Measurements from ENCODE around the gene GAS7. TPM values are rescaled to one million over a fixed set of nuclear protein-coding genes. Genes with fewer than 3 reads are reported as not detected.

The GAS7 gene
- total RNA-seq, 1 experiment from 2014 or later = 12.3 TPM

GRCh38 chr17:10229181-10229580 lies 30.8 kb upstream of the GAS7 start:
- Mint-ChIP-seq H3K4me3 (no peak overlapping the region), H3K9me3 (peaks cover 16% of the 10 kb centered on the region), H3K4me1 (no peaks in the 10 kb centered on the region), H3K27ac (no peak overlapping the region), H3K36me3 (peaks cover 3% of the 10 kb centered on the region; the same call in 1 of the 2 replicates), H3K27me3 (ENCODE audit: low read depth) (no peaks in the 10 kb centered on the region)
- POLR2A ChIA-PET = no interaction called here
- TF ChIP-seq, protein P1, sequence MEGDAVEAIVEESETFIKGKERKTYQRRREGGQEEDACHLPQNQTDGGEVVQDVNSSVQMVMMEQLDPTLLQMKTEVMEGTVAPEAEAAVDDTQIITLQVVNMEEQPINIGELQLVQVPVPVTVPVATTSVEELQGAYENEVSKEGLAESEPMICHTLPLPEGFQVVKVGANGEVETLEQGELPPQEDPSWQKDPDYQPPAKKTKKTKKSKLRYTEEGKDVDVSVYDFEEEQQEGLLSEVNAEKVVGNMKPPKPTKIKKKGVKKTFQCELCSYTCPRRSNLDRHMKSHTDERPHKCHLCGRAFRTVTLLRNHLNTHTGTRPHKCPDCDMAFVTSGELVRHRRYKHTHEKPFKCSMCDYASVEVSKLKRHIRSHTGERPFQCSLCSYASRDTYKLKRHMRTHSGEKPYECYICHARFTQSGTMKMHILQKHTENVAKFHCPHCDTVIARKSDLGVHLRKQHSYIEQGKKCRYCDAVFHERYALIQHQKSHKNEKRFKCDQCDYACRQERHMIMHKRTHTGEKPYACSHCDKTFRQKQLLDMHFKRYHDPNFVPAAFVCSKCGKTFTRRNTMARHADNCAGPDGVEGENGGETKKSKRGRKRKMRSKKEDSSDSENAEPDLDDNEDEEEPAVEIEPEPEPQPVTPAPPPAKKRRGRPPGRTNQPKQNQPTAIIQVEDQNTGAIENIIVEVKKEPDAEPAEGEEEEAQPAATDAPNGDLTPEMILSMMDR (IDR thresholded peaks at IDR 0.05) = no peak
- TF ChIP-seq, protein P2, sequence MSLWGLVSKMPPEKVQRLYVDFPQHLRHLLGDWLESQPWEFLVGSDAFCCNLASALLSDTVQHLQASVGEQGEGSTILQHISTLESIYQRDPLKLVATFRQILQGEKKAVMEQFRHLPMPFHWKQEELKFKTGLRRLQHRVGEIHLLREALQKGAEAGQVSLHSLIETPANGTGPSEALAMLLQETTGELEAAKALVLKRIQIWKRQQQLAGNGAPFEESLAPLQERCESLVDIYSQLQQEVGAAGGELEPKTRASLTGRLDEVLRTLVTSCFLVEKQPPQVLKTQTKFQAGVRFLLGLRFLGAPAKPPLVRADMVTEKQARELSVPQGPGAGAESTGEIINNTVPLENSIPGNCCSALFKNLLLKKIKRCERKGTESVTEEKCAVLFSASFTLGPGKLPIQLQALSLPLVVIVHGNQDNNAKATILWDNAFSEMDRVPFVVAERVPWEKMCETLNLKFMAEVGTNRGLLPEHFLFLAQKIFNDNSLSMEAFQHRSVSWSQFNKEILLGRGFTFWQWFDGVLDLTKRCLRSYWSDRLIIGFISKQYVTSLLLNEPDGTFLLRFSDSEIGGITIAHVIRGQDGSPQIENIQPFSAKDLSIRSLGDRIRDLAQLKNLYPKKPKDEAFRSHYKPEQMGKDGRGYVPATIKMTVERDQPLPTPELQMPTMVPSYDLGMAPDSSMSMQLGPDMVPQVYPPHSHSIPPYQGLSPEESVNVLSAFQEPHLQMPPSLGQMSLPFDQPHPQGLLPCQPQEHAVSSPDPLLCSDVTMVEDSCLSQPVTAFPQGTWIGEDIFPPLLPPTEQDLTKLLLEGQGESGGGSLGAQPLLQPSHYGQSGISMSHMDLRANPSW (CRISPR knock-in tag; conservative IDR thresholded peaks at IDR 0.05; ENCODE audit: low read depth) = no peak
- TF ChIP-seq NFE2L1 (CRISPR knock-in tag; IDR thresholded peaks at IDR 0.05) = no peak
- ATAC-seq (no peak), DNase-seq (ENCODE audit: low spot score) (no peak)
- CTCF ChIA-PET = interaction anchor here (0.8 kb wide), 1 partner anchor 20 kb away, joined by 3 read pairs; no protein-coding TSS in a partner anchor

- TF ChIP-seq, protein P3, sequence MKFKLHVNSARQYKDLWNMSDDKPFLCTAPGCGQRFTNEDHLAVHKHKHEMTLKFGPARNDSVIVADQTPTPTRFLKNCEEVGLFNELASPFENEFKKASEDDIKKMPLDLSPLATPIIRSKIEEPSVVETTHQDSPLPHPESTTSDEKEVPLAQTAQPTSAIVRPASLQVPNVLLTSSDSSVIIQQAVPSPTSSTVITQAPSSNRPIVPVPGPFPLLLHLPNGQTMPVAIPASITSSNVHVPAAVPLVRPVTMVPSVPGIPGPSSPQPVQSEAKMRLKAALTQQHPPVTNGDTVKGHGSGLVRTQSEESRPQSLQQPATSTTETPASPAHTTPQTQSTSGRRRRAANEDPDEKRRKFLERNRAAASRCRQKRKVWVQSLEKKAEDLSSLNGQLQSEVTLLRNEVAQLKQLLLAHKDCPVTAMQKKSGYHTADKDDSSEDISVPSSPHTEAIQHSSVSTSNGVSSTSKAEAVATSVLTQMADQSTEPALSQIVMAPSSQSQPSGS (CRISPR knock-in tag; IDR thresholded peaks at IDR 0.05; ENCODE audit: borderline replicate concordance, low read depth) = no peak
- no peak for TF ChIP-seq FOXJ3 (CRISPR knock-in tag; IDR thresholded peaks at IDR 0.05; ENCODE audit: borderline replicate concordance)
- TF ChIP-seq MLX (CRISPR knock-in tag; IDR thresholded peaks at IDR 0.05) = no peak
- TF ChIP-seq ZBTB21 (CRISPR knock-in tag; IDR thresholded peaks at IDR 0.05; ENCODE audit: borderline replicate concordance) = no peak
- TF ChIP-seq NFATC4 (CRISPR knock-in tag; IDR thresholded peaks at IDR 0.05) = no peak
- TF ChIP-seq, protein P1 (IDR thresholded peaks at IDR 0.05) = peak; percentile 97
- peaks cover 3% of the 10 kb centered on the region; the same call in 1 of the 2 replicates for H3K36me3 Mint-ChIP-seq
- ChIA-PET POLR2A (no interaction called here), CTCF (interaction anchor here (0.6 to 2.1 kb wide), 57 partner anchors 9 to 391 kb away, joined by 3 to 23 read pairs (median 4); partner anchors contain the start of gene GAS7)
- no peak overlapping the region for H3K4me3 Mint-ChIP-seq
- no peak overlapping the region for H3K27ac Mint-ChIP-seq
- H3K27me3 Mint-ChIP-seq (ENCODE audit: low read depth) = no peaks in the 10 kb centered on the region
- peaks cover 20% of the 10 kb centered on the region for H3K9me3 Mint-ChIP-seq
- no peaks in the 10 kb centered on the region for H3K4me1 Mint-ChIP-seq
- DNase-seq (ENCODE audit: low spot score) (peak; percentile 89), ATAC-seq (peak; percentile 99)
These were observed 28.7 kb upstream of the GAS7 start for GRCh38 chr17:10226930-10227695.

DNA sequence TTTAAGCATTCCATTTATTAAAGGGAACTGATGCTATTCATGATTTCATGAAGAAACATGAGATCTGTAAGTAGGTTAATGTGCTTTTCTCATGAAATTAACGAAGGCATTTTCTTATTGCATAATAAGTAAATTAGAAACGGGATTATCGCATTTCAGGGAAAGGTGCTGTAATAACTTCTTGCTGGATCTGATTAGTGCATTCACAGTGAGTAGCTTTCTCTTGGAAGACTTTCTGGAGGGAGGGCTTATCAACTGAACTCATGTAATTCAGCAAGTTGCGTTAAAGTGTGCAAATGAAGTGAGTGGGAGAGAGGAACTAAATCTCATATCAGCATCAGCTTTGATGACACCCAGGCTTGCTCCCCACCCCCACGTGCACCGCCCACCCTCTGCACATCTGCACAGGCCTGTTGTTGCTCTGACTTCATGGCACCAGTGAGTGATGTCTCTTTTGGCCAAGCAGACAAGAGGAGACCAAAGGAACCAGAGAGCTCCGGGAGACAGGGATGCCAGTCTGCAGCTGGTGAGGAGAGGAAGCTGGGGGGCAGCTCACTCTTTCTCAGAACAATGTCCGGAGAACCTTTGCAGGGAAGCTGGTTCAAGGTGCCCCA lies 26.3 kb upstream of the GAS7 start:
- Mint-ChIP-seq H3K27me3 (ENCODE audit: low read depth) (no peaks in the 10 kb centered on the region), H3K36me3 (no peaks in the 10 kb centered on the region), H3K27ac (no peak overlapping the region), H3K9me3 (peaks cover 10% of the 10 kb centered on the region), H3K4me1 (no peaks in the 10 kb centered on the region), H3K4me3 (no peak overlapping the region)
- CTCF ChIA-PET = interaction anchor here (1.3 to 1.4 kb wide), 2 partner anchors 242 to 258 kb away, joined by 5 to 6 read pairs; no protein-coding TSS in a partner anchor
- no peak for ATAC-seq
- DNase-seq (ENCODE audit: low spot score) = no peak
- POLR2A ChIA-PET = no interaction called here
- TF ChIP-seq PREB (CRISPR knock-in tag; IDR thresholded peaks at IDR 0.05; ENCODE audit: borderline replicate concordance) (no peak), E2F4 (CRISPR knock-in tag; IDR thresholded peaks at IDR 0.05; ENCODE audit: borderline replicate concordance, low read depth) (no peak), ZNF281 (CRISPR knock-in tag; IDR thresholded peaks at IDR 0.05) (no peak)
- TF ChIP-seq, protein P4, sequence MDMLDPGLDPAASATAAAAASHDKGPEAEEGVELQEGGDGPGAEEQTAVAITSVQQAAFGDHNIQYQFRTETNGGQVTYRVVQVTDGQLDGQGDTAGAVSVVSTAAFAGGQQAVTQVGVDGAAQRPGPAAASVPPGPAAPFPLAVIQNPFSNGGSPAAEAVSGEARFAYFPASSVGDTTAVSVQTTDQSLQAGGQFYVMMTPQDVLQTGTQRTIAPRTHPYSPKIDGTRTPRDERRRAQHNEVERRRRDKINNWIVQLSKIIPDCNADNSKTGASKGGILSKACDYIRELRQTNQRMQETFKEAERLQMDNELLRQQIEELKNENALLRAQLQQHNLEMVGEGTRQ (CRISPR knock-in tag; IDR thresholded peaks at IDR 0.05) = no peak

Data from WTC11 (cell line).